NCI-H1417 (cell line): ENCODE data around the gene SMIM15.

Experiments used
- DNase-seq, 3 experiments: peaks; one replicate each; lab custom pipeline; 2025; lab: John Stamatoyannopoulos, UW

SMIM15 gene

GRCh38 chr5:61159836-61160235, 2.4 kb downstream of the SMIM15 start:
- DNase-seq: no peak

GRCh38 chr5:61159070-61159469, 3.2 kb downstream of the SMIM15 start:
- DNase-seq: no peak

GRCh38 chr5:61151893-61152292, 10.4 kb downstream of the SMIM15 start:
- DNase-seq: no peak

GRCh38 chr5:61148515-61148914, 13.8 kb downstream of the SMIM15 start:
- no peak for DNase-seq

- DNase-seq: no peak
These were observed 19.5 kb downstream of the SMIM15 start for GRCh38 chr5:61142811-61143210.

GRCh38 chr5:61142391-61142790, 19.9 kb downstream of the SMIM15 start:
- DNase-seq: no peak

GRCh38 chr5:61141801-61142200, 20.5 kb downstream of the SMIM15 start:
- peak in 1 of 3 experiments; percentile 2 for DNase-seq

- DNase-seq: no peak
These were observed 22.3 kb downstream of the SMIM15 start for GRCh38 chr5:61139931-61140330.

GRCh38 chr5:61139094-61139873, 23.0 kb downstream of the SMIM15 start:
- DNase-seq: no peak

- no peak for DNase-seq
These were observed 24.4 kb downstream of the SMIM15 start for GRCh38 chr5:61137835-61138234.

- no peak for DNase-seq
These were observed 29.7 kb downstream of the SMIM15 start for GRCh38 chr5:61132559-61132958.

- no peak for DNase-seq
These were observed 32.0 kb downstream of the SMIM15 start for GRCh38 chr5:61130289-61130688.

- DNase-seq: peak in 2 of 3 experiments; percentile 9 to 61
These were observed 39.1 kb downstream of the SMIM15 start for GRCh38 chr5:61123145-61123544.

- no peak for DNase-seq
These were observed 41.7 kb downstream of the SMIM15 start for GRCh38 chr5:61120534-61120933.

- no peak for DNase-seq
These were observed 43.2 kb downstream of the SMIM15 start for GRCh38 chr5:61119066-61119465.

- DNase-seq: no peak
These were observed 46.3 kb downstream of the SMIM15 start for GRCh38 chr5:61115968-61116367.

- DNase-seq: no peak
These were observed 47.8 kb downstream of the SMIM15 start for GRCh38 chr5:61114441-61114840.
